ENCODE measurements around the gene IL20RA. TPM values are rescaled to one million over a fixed set of nuclear protein-coding genes. Genes with fewer than 3 reads are reported as not detected.
"Not testable (repeated sequence)": the region's sequence is repeated elsewhere in the genome, so short reads cannot be mapped to it uniquely, and the experiment has no call there.

Gene IL20RA
- polyA plus RNA-seq, 4 donors: 0.81 to 3.0 (median 1.4) TPM

GRCh38 chr6:136968837-136969236, 75.9 kb downstream of the IL20RA start:
- Histone ChIP-seq H3K9me3 (ENCODE audit: control insufficient read depth in 2 of 2, insufficient read depth in 1 of 2, low read depth in 1 of 2, low read length in 1 of 2) (peaks cover 0 to 8% of the 10 kb centered on the region in 2 donors), H3K4me1 (ENCODE audit: control insufficient read depth in 3 of 3, insufficient read depth in 2 of 3, low read depth in 1 of 3, low read length in 2 of 3) (peaks cover 0 to 8% (median 2%) of the 10 kb centered on the region in 3 donors), H3K27me3 (ENCODE audit: control insufficient read depth in 3 of 3, insufficient read depth in 3 of 3, low read length in 3 of 3) (no peaks in the 10 kb centered on the region), H3K36me3 (ENCODE audit: control insufficient read depth in 3 of 3, insufficient read depth in 2 of 3, low read depth in 1 of 3, low read length in 3 of 3) (no peaks in the 10 kb centered on the region), H3K27ac (ENCODE audit: low read depth in 1 of 3, low read length in 2 of 3) (no peak overlapping the region), H3K4me3 (ENCODE audit: low read depth in 1 of 3, low read length in 3 of 3) (no peak overlapping the region)
- no peak for DNase-seq
- no peak for FAIRE-seq
- 54 to 76% (median 59%) methylated on average over 7 of the region's 7 CpGs for WGBS, 3 donors

- FAIRE-seq (no peak), DNase-seq (peak; percentile 82)
- no peaks in the 10 kb centered on the region for H3K36me3 ChIP-seq (ENCODE audit: control insufficient read depth in 3 of 3, insufficient read depth in 2 of 3, low read depth in 1 of 3, low read length in 3 of 3)
- peaks cover 0 to 8% of the 10 kb centered on the region in 2 donors for H3K9me3 ChIP-seq (ENCODE audit: control insufficient read depth in 2 of 2, insufficient read depth in 1 of 2, low read depth in 1 of 2, low read length in 1 of 2)
- no peak overlapping the region for H3K4me3 ChIP-seq (ENCODE audit: low read depth in 1 of 3, low read length in 3 of 3)
- peaks cover 0 to 12% (median 2%) of the 10 kb centered on the region in 3 donors for H3K4me1 ChIP-seq (ENCODE audit: control insufficient read depth in 3 of 3, insufficient read depth in 2 of 3, low read depth in 1 of 3, low read length in 2 of 3)
- no peak overlapping the region for H3K27ac ChIP-seq (ENCODE audit: low read depth in 1 of 3, low read length in 2 of 3)
- no peaks in the 10 kb centered on the region for H3K27me3 ChIP-seq (ENCODE audit: control insufficient read depth in 3 of 3, insufficient read depth in 3 of 3, low read length in 3 of 3)
- WGBS, 3 donors: 52 to 54% (median 52%) methylated on average over 19 of the region's 19 CpGs
These were observed 76.7 kb downstream of the IL20RA start for GRCh38 chr6:136967876-136968752.

GRCh38 chr6:136964398-136964797, 80.4 kb downstream of the IL20RA start:
- Histone ChIP-seq H3K9me3 (ENCODE audit: control insufficient read depth in 2 of 2, insufficient read depth in 1 of 2, low read depth in 1 of 2, low read length in 1 of 2) (peaks cover 0 to 4% of the 10 kb centered on the region in 2 donors), H3K27me3 (ENCODE audit: control insufficient read depth in 3 of 3, insufficient read depth in 3 of 3, low read length in 3 of 3) (no peaks in the 10 kb centered on the region), H3K4me3 (ENCODE audit: low read depth in 1 of 3, low read length in 3 of 3) (no peak overlapping the region), H3K4me1 (ENCODE audit: control insufficient read depth in 3 of 3, insufficient read depth in 2 of 3, low read depth in 1 of 3, low read length in 2 of 3) (peaks cover 0 to 22% (median 4%) of the 10 kb centered on the region in 3 donors), H3K36me3 (ENCODE audit: control insufficient read depth in 3 of 3, insufficient read depth in 2 of 3, low read depth in 1 of 3, low read length in 3 of 3) (no peaks in the 10 kb centered on the region), H3K27ac (ENCODE audit: low read depth in 1 of 3, low read length in 2 of 3) (peak overlapping the region in 1 of 3 donors; percentile 75)
- DNase-seq (peak; percentile 55 to 89), FAIRE-seq (no peak)
- WGBS, 3 donors: 20 to 59% (median 53%) methylated on average over 2 of the region's 2 CpGs

- peaks cover 0 to 29% (median 4%) of the 10 kb centered on the region in 3 donors for H3K4me1 ChIP-seq (ENCODE audit: control insufficient read depth in 3 of 3, insufficient read depth in 2 of 3, low read depth in 1 of 3, low read length in 2 of 3)
- WGBS, 3 donors: 7 to 38% (median 21%) methylated on average over 2 of the region's 2 CpGs
- no peaks in the 10 kb centered on the region for H3K9me3 ChIP-seq (ENCODE audit: control insufficient read depth in 2 of 2, insufficient read depth in 1 of 2, low read depth in 1 of 2, low read length in 1 of 2)
- no peak for FAIRE-seq
- no peaks in the 10 kb centered on the region for H3K27me3 ChIP-seq (ENCODE audit: control insufficient read depth in 3 of 3, insufficient read depth in 3 of 3, low read length in 3 of 3)
- H3K36me3 ChIP-seq (ENCODE audit: control insufficient read depth in 3 of 3, insufficient read depth in 2 of 3, low read depth in 1 of 3, low read length in 3 of 3): no peaks in the 10 kb centered on the region
- peak in 1 of 2 donors; percentile 18 for DNase-seq
- H3K27ac ChIP-seq (ENCODE audit: low read depth in 1 of 3, low read length in 2 of 3): peak overlapping the region in 1 of 3 donors; percentile 1
- no peak overlapping the region for H3K4me3 ChIP-seq (ENCODE audit: low read depth in 1 of 3, low read length in 3 of 3)
These were observed 81.5 kb downstream of the IL20RA start for GRCh38 chr6:136963259-136963658.

- H3K27me3 ChIP-seq (ENCODE audit: control insufficient read depth in 3 of 3, insufficient read depth in 3 of 3, low read length in 3 of 3): no peaks in the 10 kb centered on the region
- WGBS, 3 donors: 7 to 28% (median 27%) methylated on average over 4 of the region's 4 CpGs
- DNase-seq (peak; percentile 58 to 82), FAIRE-seq (no peak)
- H3K36me3 ChIP-seq (ENCODE audit: control insufficient read depth in 3 of 3, insufficient read depth in 2 of 3, low read depth in 1 of 3, low read length in 3 of 3): no peaks in the 10 kb centered on the region
- peak overlapping the region in 2 of 3 donors; percentile 45 to 75 for H3K27ac ChIP-seq (ENCODE audit: low read depth in 1 of 3, low read length in 2 of 3)
- H3K9me3 ChIP-seq (ENCODE audit: control insufficient read depth in 2 of 2, insufficient read depth in 1 of 2, low read depth in 1 of 2, low read length in 1 of 2): no peaks in the 10 kb centered on the region
- no peak overlapping the region for H3K4me3 ChIP-seq (ENCODE audit: low read depth in 1 of 3, low read length in 3 of 3)
- H3K4me1 ChIP-seq (ENCODE audit: control insufficient read depth in 3 of 3, insufficient read depth in 2 of 3, low read depth in 1 of 3, low read length in 2 of 3): peaks cover 0 to 29% (median 4%) of the 10 kb centered on the region in 3 donors
These were observed 82.1 kb downstream of the IL20RA start for GRCh38 chr6:136962661-136963060.

- WGBS, 3 donors: 24 to 56% (median 30%) methylated on average over 5 of the region's 5 CpGs
- Histone ChIP-seq H3K27me3 (ENCODE audit: control insufficient read depth in 3 of 3, insufficient read depth in 3 of 3, low read length in 3 of 3) (no peaks in the 10 kb centered on the region), H3K4me1 (ENCODE audit: control insufficient read depth in 3 of 3, insufficient read depth in 2 of 3, low read depth in 1 of 3, low read length in 2 of 3) (peaks cover 3 to 32% (median 4%) of the 10 kb centered on the region in 3 donors), H3K27ac (ENCODE audit: low read depth in 1 of 3, low read length in 2 of 3) (peak overlapping the region in 1 of 3 donors; percentile 75), H3K36me3 (ENCODE audit: control insufficient read depth in 3 of 3, insufficient read depth in 2 of 3, low read depth in 1 of 3, low read length in 3 of 3) (no peaks in the 10 kb centered on the region), H3K9me3 (ENCODE audit: control insufficient read depth in 2 of 2, insufficient read depth in 1 of 2, low read depth in 1 of 2, low read length in 1 of 2) (no peaks in the 10 kb centered on the region), H3K4me3 (ENCODE audit: low read depth in 1 of 3, low read length in 3 of 3) (no peak overlapping the region)
- no peak for FAIRE-seq
- peak in 1 of 2 donors; percentile 38 for DNase-seq
These were observed 82.9 kb downstream of the IL20RA start for GRCh38 chr6:136961848-136962247.

- peaks cover 3 to 32% (median 4%) of the 10 kb centered on the region in 3 donors for H3K4me1 ChIP-seq (ENCODE audit: control insufficient read depth in 3 of 3, insufficient read depth in 2 of 3, low read depth in 1 of 3, low read length in 2 of 3)
- no peaks in the 10 kb centered on the region for H3K9me3 ChIP-seq (ENCODE audit: control insufficient read depth in 2 of 2, insufficient read depth in 1 of 2, low read depth in 1 of 2, low read length in 1 of 2)
- DNase-seq (no peak), FAIRE-seq (no peak)
- H3K36me3 ChIP-seq (ENCODE audit: control insufficient read depth in 3 of 3, insufficient read depth in 2 of 3, low read depth in 1 of 3, low read length in 3 of 3): no peaks in the 10 kb centered on the region
- no peaks in the 10 kb centered on the region for H3K27me3 ChIP-seq (ENCODE audit: control insufficient read depth in 3 of 3, insufficient read depth in 3 of 3, low read length in 3 of 3)
- 78 to 91% (median 83%) methylated on average over 3 of the region's 3 CpGs for WGBS, 3 donors
- no peak overlapping the region for H3K27ac ChIP-seq (ENCODE audit: low read depth in 1 of 3, low read length in 2 of 3)
- no peak overlapping the region for H3K4me3 ChIP-seq (ENCODE audit: low read depth in 1 of 3, low read length in 3 of 3)
These were observed 84.0 kb downstream of the IL20RA start for GRCh38 chr6:136960781-136961180.

- FAIRE-seq; H3K36me3 ChIP-seq (ENCODE audit: control insufficient read depth in 3 of 3, insufficient read depth in 2 of 3, low read depth in 1 of 3, low read length in 3 of 3); H3K9me3 ChIP-seq (ENCODE audit: control insufficient read depth in 2 of 2, insufficient read depth in 1 of 2, low read depth in 1 of 2, low read length in 1 of 2); H3K4me3 ChIP-seq (ENCODE audit: low read depth in 1 of 3, low read length in 3 of 3); H3K27me3 ChIP-seq (ENCODE audit: control insufficient read depth in 3 of 3, insufficient read depth in 3 of 3, low read length in 3 of 3): not testable (repeated sequence)
- peak; percentile 12 to 26 for DNase-seq
- peaks cover 3 to 32% (median 4%) of the 10 kb centered on the region in 3 donors for H3K4me1 ChIP-seq (ENCODE audit: control insufficient read depth in 3 of 3, insufficient read depth in 2 of 3, low read depth in 1 of 3, low read length in 2 of 3)
- H3K27ac ChIP-seq (ENCODE audit: low read depth in 1 of 3, low read length in 2 of 3): peak overlapping the region in 2 of 3 donors; percentile 41 to 74
- 17 to 64% (median 48%) methylated on average over 6 of the region's 6 CpGs for WGBS, 3 donors
These were observed 84.8 kb downstream of the IL20RA start for GRCh38 chr6:136959935-136960334.
